Melanocyte of skin (primary cell): ENCODE measurements around the gene FAM43A. TPM values are rescaled to one million over a fixed set of nuclear protein-coding genes. Genes with fewer than 3 reads are reported as not detected.

ENCODE experiments used
- small RNA-seq, 2 donors: library from RNA; depleted of rRNA; stranded (forward); fragments of <200 nt; gene quantifications; one replicate each; pipeline ENCODE3, GENCODE V24; 2012
- total RNA-seq, 2 donors: library from RNA; depleted of rRNA; stranded (reverse); fragments of >200 nt; gene quantifications; 2 replicates each; pipeline ENCODE4 v1.2.3, GENCODE V29; 2012

The FAM43A gene
- total RNA-seq: 10 to 100 TPM; 13.1 to 20.0 TPM

GRCh38 chr3:194685718-194686413, at the start of gene FAM43A:
TSS of gene FAM43A (plus strand) at chr3:194685883. CDS start at chr3:194686827, 944 bp downstream.

GRCh38 chr3:194671900-194672808, 13.5 kb upstream of the FAM43A start, which contains the start of gene LSG1:
TSS of gene LSG1 (minus strand) at chr3:194672191. CDS start at chr3:194672162, 29 bp downstream.

Small RNA genes within 50 kb of the gene (small RNA-seq; reads per million reads assigned to genes)
- 0 reads per million in 2 donors for gene AC046143.2

Other genes starting within 250 kb of the FAM43A start
- 10 to 100 TPM; 71.9 to 89.6 TPM for gene ATP13A3, start 198.9 kb upstream of the FAM43A start, total RNA-seq
- gene TMEM44, start 52.5 kb upstream of the FAM43A start, total RNA-seq: 1 to 10 TPM; 6.9 to 8.3 TPM
- 10 to 100 TPM; 43.7 to 80.3 TPM for gene LSG1, start 13.7 kb upstream of the FAM43A start, total RNA-seq